Loucy (cell line): ENCODE data around the gene PEX3.

Source experiments
- H2AFZ ChIP-seq: fragments of 200-600 bp; sonication (generic); 2 replicates; pipeline ENCODE4 v1.6.0; 2016; ENCODE audit warnings: antibody characterized with exemption, mild to moderate bottlenecking, low read length, moderate library complexity
- H3F3A ChIP-seq: fragments of 200-600 bp; 2 replicates; pipeline ENCODE4 v1.6.0; 2016; ENCODE audit warnings: antibody characterized with exemption, low read depth, mild to moderate bottlenecking
- H3K27me3 ChIP-seq: fragments of 200-600 bp; sonication (generic); 2 replicates; pipeline ENCODE4 v1.6.1; 2014; ENCODE audit warnings: low read length, mild to moderate bottlenecking; ENCODE audit not compliant: insufficient read depth, poor library complexity, severe bottlenecking
- H3K36me3 ChIP-seq: fragments of 200-600 bp; sonication (generic); 2 replicates; pipeline ENCODE4 v1.6.1; 2016; ENCODE audit warnings: low read length; ENCODE audit not compliant: insufficient read depth
- H3K4me1 ChIP-seq: fragments of 200-600 bp; sonication (generic); 2 replicates; pipeline ENCODE4 v1.5.1; 2014; ENCODE audit warnings: low read length, mild to moderate bottlenecking; ENCODE audit not compliant: insufficient read depth, poor library complexity, severe bottlenecking
- H3K4me2 ChIP-seq: fragments of 200-600 bp; sonication (generic); 2 replicates; pipeline ENCODE4 v1.6.0; 2014; ENCODE audit warnings: antibody characterized with exemption, low read length, low read depth, mild to moderate bottlenecking; ENCODE audit not compliant: poor library complexity, severe bottlenecking
- H3K4me3 ChIP-seq: fragments of 200-600 bp; sonication (generic); 2 replicates; pipeline ENCODE4 v1.5.1; 2014; ENCODE audit warnings: low read length, mild to moderate bottlenecking, mixed read lengths; ENCODE audit not compliant: poor library complexity, severe bottlenecking
- H3K79me2 ChIP-seq: fragments of 200-600 bp; sonication (generic); 2 replicates; pipeline ENCODE4 v1.6.1; 2014; ENCODE audit warnings: low read length; ENCODE audit not compliant: insufficient read depth
- H3K9ac ChIP-seq: fragments of 200-600 bp; sonication (generic); 2 replicates; pipeline ENCODE4 v1.6.0; 2014; ENCODE audit warnings: mild to moderate bottlenecking, low read depth, low read length, moderate library complexity; ENCODE audit not compliant: poor library complexity, severe bottlenecking
- H3K9me2 ChIP-seq: fragments of 200-600 bp; sonication (generic); replicated peaks from 2 replicates; pipeline ENCODE4 v1.6.1; 2016; ENCODE audit warnings: low read depth, low read length, mixed read lengths
- H3K9me3 ChIP-seq: fragments of 200-600 bp; sonication (generic); 2 replicates; pipeline ENCODE4 v1.6.1; 2014; ENCODE audit warnings: mild to moderate bottlenecking, antibody characterized with exemption, low read length, low read depth; ENCODE audit not compliant: insufficient read depth
- H4K20me1 ChIP-seq: fragments of 200-600 bp; sonication (generic); 2 replicates; pipeline ENCODE4 v1.6.0; 2014; ENCODE audit warnings: antibody characterized with exemption, low read length, mild to moderate bottlenecking; ENCODE audit not compliant: insufficient read depth, poor library complexity, severe bottlenecking
- CTCF ChIP-seq: fragments of 200-600 bp; sonication (generic); conservative IDR thresholded peaks from 2 replicates; pipeline ENCODE4 v1.5.1; 2014; ENCODE audit warnings: mild to moderate bottlenecking, antibody characterized with exemption, low read length
- EZH2phosphoT487 ChIP-seq: fragments of 200-600 bp; IDR thresholded peaks from 2 replicates; pipeline ENCODE4 v1.6.1; 2018; ENCODE audit warnings: antibody characterized with exemption, mild to moderate bottlenecking, moderate library complexity, borderline replicate concordance

PEX3 gene

GRCh38 chr6:143538374-143538773 is 87.8 kb downstream of the PEX3 start:
- no peaks in the 10 kb centered on the region for H3K36me3 ChIP-seq
- peaks cover 35% of the 10 kb centered on the region for H3K4me1 ChIP-seq
- H3K9ac ChIP-seq = peak overlapping the region; percentile 75
- H3K4me3 ChIP-seq = peak overlapping the region; percentile 78
- H3K9me2 ChIP-seq = no peaks in the 10 kb centered on the region
- H4K20me1 ChIP-seq = no peaks in the 10 kb centered on the region
- peak overlapping the region; percentile 78 for H3K4me2 ChIP-seq
- TF ChIP-seq CTCF (no peak), EZH2phosphoT487 (no peak)
- H3K27me3 ChIP-seq = no peaks in the 10 kb centered on the region
- H2AFZ ChIP-seq = no peak overlapping the region
- 0 out of 2 replicates have a peak, but pooled peaks cover 4% of the 10 kb centered on the region for H3F3A ChIP-seq
- peaks cover 40% of the 10 kb centered on the region for H3K79me2 ChIP-seq
- H3K9me3 ChIP-seq = no peaks in the 10 kb centered on the region

GRCh38 chr6:143539106-143539505 is 88.5 kb downstream of the PEX3 start:
- Histone ChIP-seq H4K20me1 (no peaks in the 10 kb centered on the region), H3K4me1 (peaks cover 35% of the 10 kb centered on the region), H3F3A (0 out of 2 replicates have a peak, but pooled peaks cover 4% of the 10 kb centered on the region), H3K36me3 (no peaks in the 10 kb centered on the region), H3K9me2 (no peaks in the 10 kb centered on the region), H3K27me3 (no peaks in the 10 kb centered on the region), H3K4me2 (peak overlapping the region; percentile 78), H3K9ac (no peak overlapping the region), H3K4me3 (peak overlapping the region; percentile 78), H3K9me3 (no peaks in the 10 kb centered on the region), H3K79me2 (peaks cover 47% of the 10 kb centered on the region), H2AFZ (no peak overlapping the region)
- TF ChIP-seq EZH2phosphoT487 (no peak), CTCF (no peak)

- no peaks in the 10 kb centered on the region for H3K9me3 ChIP-seq
- H3K9ac ChIP-seq = no peak overlapping the region
- no peaks in the 10 kb centered on the region for H4K20me1 ChIP-seq
- no peak overlapping the region for H2AFZ ChIP-seq
- peaks cover 53% of the 10 kb centered on the region for H3K79me2 ChIP-seq
- peak overlapping the region; percentile 78 for H3K4me2 ChIP-seq
- H3K27me3 ChIP-seq = no peaks in the 10 kb centered on the region
- 0 out of 2 replicates have a peak, but pooled peaks cover 4% of the 10 kb centered on the region for H3F3A ChIP-seq
- H3K4me3 ChIP-seq = no peak overlapping the region
- no peaks in the 10 kb centered on the region for H3K36me3 ChIP-seq
- H3K9me2 ChIP-seq = no peaks in the 10 kb centered on the region
- peak; percentile 26; the same call in 1 of the 2 replicates for TF ChIP-seq CTCF
- TF ChIP-seq EZH2phosphoT487 = no peak
- peaks cover 35% of the 10 kb centered on the region for H3K4me1 ChIP-seq
These were observed 89.1 kb downstream of the PEX3 start for GRCh38 chr6:143539734-143540133.
